Measurements from ENCODE around the gene COBLL1. TPM values are rescaled to one million over a fixed set of nuclear protein-coding genes. Genes with fewer than 3 reads are reported as not detected.

The COBLL1 gene
- total RNA-seq (2012; rRNA removed) (1.1 and 2.2 TPM in 2 replicates), polyA plus RNA-seq (2012; rRNA removed) (0.79 and 1.2 TPM in 2 replicates), Bru-seq, nascent RNA (percentile 45 among the genes with signal in this experiment), BruChase-seq, experiment 1, labeled RNA remaining after a 6-hour chase (percentile 33 among the genes with signal in this experiment), BruChase-seq, experiment 2, labeled RNA remaining after a 2-hour chase (percentile 37 among the genes with signal in this experiment)
- polyA plus RNA-seq (2012; cell fraction: cytosol; rRNA removed), result 0.26 and 0.47 TPM in 2 replicates
- 0.33 and 2.0 TPM in 2 replicates for polyA plus RNA-seq (2012; cell fraction: nucleus; rRNA removed; ENCODE audit: low replicate concordance)
- long read RNA-seq, full-length matches to known transcripts, result 1 of 1 reads
- long read RNA-seq, partial matches to known transcripts, result 0 of 1 reads
- long read RNA-seq, other reads (novel, unspliced or antisense), result 0 of 1 reads

- Histone ChIP-seq H3K4me3 (ENCODE audit: insufficient read depth, low read depth, low read length) (peak within 1 kb of the TSS; percentile 86), H2BK20ac (ENCODE audit: low read depth, low read length) (no peak within 1 kb of the TSS), H4K8ac (ENCODE audit: low read depth in 2 of 2, low read length in 2 of 2) (no peak within 1 kb of the TSS), H3K4me1 (ENCODE audit: control insufficient read depth, insufficient read depth, low read length) (no peaks in the 10 kb centered on the region), H2BK120ac (ENCODE audit: low read depth, low read length) (peak within 1 kb of the TSS; percentile 84), H2BK15ac (ENCODE audit: low read depth, low read length) (peak within 1 kb of the TSS; percentile 59; the same call in 1 of the 3 replicates), H3K18ac (ENCODE audit: low read depth, low read length) (no peak within 1 kb of the TSS), H3K9me3 (ENCODE audit: control insufficient read depth, insufficient read depth, low read length) (no peaks in the 10 kb centered on the region), H3K27me3 (ENCODE audit: control insufficient read depth, insufficient read depth, low read length) (peaks cover 6% of the 10 kb centered on the region), H3K9ac (ENCODE audit: low read depth, low read length) (peak within 1 kb of the TSS; percentile 51), H3K79me1 (ENCODE audit: low read depth in 1 of 2, low read length in 2 of 2) (no peaks in the 10 kb centered on the region), H2AFZ (replicated peaks; ENCODE audit: low read length, poor library complexity) (peak within 1 kb of the TSS; percentile 98), H3K4ac (ENCODE audit: low read depth, low read length) (0 out of 2 replicates have a peak within 1 kb of the TSS, but pooled peaks have one; percentile 42), H4K91ac (ENCODE audit: insufficient read depth, low read depth, low read length) (no peak within 1 kb of the TSS), H3K14ac (replicated peaks; ENCODE audit: low read depth, low read length) (no peak within 1 kb of the TSS; the same call in 1 of the 2 replicates), H2BK5ac (ENCODE audit: low read depth, low read length, poor library complexity, severe bottlenecking) (peak within 1 kb of the TSS; percentile 53), H3K9me1 (ENCODE audit: insufficient read depth, low read length) (0 out of 2 replicates have a peak, but pooled peaks cover 2% of the 10 kb centered on the region), H3K4me2 (ENCODE audit: low read depth, low read length) (peak within 1 kb of the TSS; percentile 75), H2AK9ac (replicated peaks; ENCODE audit: low read depth, low read length, poor library complexity) (peak within 1 kb of the TSS; percentile 76), H4K20me1 (ENCODE audit: insufficient read depth, low read length) (no peaks in the 10 kb centered on the region), H3K23ac (ENCODE audit: low read depth, low read length) (peak within 1 kb of the TSS; percentile 76; the same call in 1 of the 2 replicates), H2AK5ac (ENCODE audit: low read depth, low read length) (no peak within 1 kb of the TSS), H3K36me3 (ENCODE audit: control insufficient read depth, insufficient read depth, low read length) (no peaks in the 10 kb centered on the region), H3K56ac (ENCODE audit: extremely low read depth, insufficient read depth, low read length) (peak within 1 kb of the TSS; percentile 41; the same call in 1 of the 2 replicates), H4K5ac (ENCODE audit: low read depth, low read length) (no peak within 1 kb of the TSS), H3K27ac (ENCODE audit: insufficient read depth, low read length) (peak within 1 kb of the TSS; percentile 10; the same call in 1 of the 2 replicates)
- DNase-seq (peak; percentile 41), ATAC-seq (ENCODE audit: low read depth) (peak; percentile 78)
- in situ Hi-C loops (cut with MboI; ENCODE audit: low sequenced_read_pairs) (no loop called here), dilution Hi-C loops (cut with HindIII; ENCODE audit: low sequenced_read_pairs, unreplicated experiment) (no loop called here), intact Hi-C loops (cut with micrococcal nuclease) (loop anchor here (2.0 to 5.0 kb wide), 3 partner anchors 75 to 150 kb away; no protein-coding TSS in a partner anchor)
- BruUV-seq (replicated peaks), result no TSS peak
- 3% methylated on average over 11 of the region's 57 CpGs; no CpG with 5 or more reads in 1 of the 2 experiments for WGBS, 2 experiments (ENCODE audit: extremely low coverage in 2 of 2, insufficient read length in 1 of 2)
- peak; percentile 45 for TF ChIP-seq RCOR1 (IDR thresholded peaks at IDR 0.05; ENCODE audit: insufficient replicate concordance, low read length)
- no peak for TF ChIP-seq CEBPB (IDR thresholded peaks at IDR 0.05; ENCODE audit: low read depth, low read length)
- TF ChIP-seq USF2 (IDR thresholded peaks at IDR 0.05; ENCODE audit: low read depth, low read length), result no peak
- TF ChIP-seq CTCF (conservative IDR thresholded peaks at IDR 0.05; ENCODE audit: low read depth, low read length), result peak; percentile 57
- peak; percentile 14; the same call in 1 of the 2 replicates for TF ChIP-seq RAD21 (IDR thresholded peaks at IDR 0.05; ENCODE audit: low read length)
- no peak for TF ChIP-seq POLR2A (IDR thresholded peaks at IDR 0.05; ENCODE audit: low read depth, low read length)
- TF ChIP-seq, protein P1, sequence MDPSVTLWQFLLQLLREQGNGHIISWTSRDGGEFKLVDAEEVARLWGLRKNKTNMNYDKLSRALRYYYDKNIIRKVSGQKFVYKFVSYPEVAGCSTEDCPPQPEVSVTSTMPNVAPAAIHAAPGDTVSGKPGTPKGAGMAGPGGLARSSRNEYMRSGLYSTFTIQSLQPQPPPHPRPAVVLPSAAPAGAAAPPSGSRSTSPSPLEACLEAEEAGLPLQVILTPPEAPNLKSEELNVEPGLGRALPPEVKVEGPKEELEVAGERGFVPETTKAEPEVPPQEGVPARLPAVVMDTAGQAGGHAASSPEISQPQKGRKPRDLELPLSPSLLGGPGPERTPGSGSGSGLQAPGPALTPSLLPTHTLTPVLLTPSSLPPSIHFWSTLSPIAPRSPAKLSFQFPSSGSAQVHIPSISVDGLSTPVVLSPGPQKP (IDR thresholded peaks at IDR 0.05; ENCODE audit: borderline replicate concordance, low read depth, low read length), result no peak
- ChIA-PET CTCF (interaction anchor here (0.5 to 1.8 kb wide), 27 partner anchors 9 to 273 kb away, joined by 3 to 9 read pairs (median 4); no protein-coding TSS in a partner anchor), POLR2A (ENCODE audit: unreplicated experiment) (interaction anchor here (0.6 kb wide), 2 partner anchors 78 to 1242 kb away, joined by 3 to 9 read pairs; no protein-coding TSS in a partner anchor)
Observed at GRCh38 chr2:164841719-164842623, at the start of gene COBLL1. Gene COBLL1, minus strand, starts transcription at chr2:164841823. Its CDS starts 627 bp downstream, at chr2:164841196.
